ENCODE results near the gene USP6NL. TPM values are rescaled to one million over a fixed set of nuclear protein-coding genes. Genes with fewer than 3 reads are reported as not detected.

Gene USP6NL
- total RNA-seq, 1 donor from 2014 or later = 13.8 TPM

GRCh38 chr10:11563936-11564335 lies 47.5 kb downstream of the USP6NL start:
- H3K9me3 Mint-ChIP-seq (ENCODE audit: unreplicated experiment) = peaks cover 5% of the 10 kb centered on the region
- TF ChIP-seq, protein P1, sequence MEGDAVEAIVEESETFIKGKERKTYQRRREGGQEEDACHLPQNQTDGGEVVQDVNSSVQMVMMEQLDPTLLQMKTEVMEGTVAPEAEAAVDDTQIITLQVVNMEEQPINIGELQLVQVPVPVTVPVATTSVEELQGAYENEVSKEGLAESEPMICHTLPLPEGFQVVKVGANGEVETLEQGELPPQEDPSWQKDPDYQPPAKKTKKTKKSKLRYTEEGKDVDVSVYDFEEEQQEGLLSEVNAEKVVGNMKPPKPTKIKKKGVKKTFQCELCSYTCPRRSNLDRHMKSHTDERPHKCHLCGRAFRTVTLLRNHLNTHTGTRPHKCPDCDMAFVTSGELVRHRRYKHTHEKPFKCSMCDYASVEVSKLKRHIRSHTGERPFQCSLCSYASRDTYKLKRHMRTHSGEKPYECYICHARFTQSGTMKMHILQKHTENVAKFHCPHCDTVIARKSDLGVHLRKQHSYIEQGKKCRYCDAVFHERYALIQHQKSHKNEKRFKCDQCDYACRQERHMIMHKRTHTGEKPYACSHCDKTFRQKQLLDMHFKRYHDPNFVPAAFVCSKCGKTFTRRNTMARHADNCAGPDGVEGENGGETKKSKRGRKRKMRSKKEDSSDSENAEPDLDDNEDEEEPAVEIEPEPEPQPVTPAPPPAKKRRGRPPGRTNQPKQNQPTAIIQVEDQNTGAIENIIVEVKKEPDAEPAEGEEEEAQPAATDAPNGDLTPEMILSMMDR (IDR thresholded peaks at IDR 0.05) = no peak
- DNase-seq (ENCODE audit: extremely low spot score, unreplicated experiment) = no peak
- H3K27ac Mint-ChIP-seq (ENCODE audit: unreplicated experiment) = no peak overlapping the region
- H3K4me1 Mint-ChIP-seq (ENCODE audit: unreplicated experiment) = peaks cover 8% of the 10 kb centered on the region
- H3K27me3 Mint-ChIP-seq (ENCODE audit: unreplicated experiment) = no peaks in the 10 kb centered on the region
- H3K4me3 Mint-ChIP-seq (ENCODE audit: unreplicated experiment) = no peak overlapping the region
- H3K36me3 Mint-ChIP-seq (ENCODE audit: unreplicated experiment) = no peaks in the 10 kb centered on the region

DNA sequence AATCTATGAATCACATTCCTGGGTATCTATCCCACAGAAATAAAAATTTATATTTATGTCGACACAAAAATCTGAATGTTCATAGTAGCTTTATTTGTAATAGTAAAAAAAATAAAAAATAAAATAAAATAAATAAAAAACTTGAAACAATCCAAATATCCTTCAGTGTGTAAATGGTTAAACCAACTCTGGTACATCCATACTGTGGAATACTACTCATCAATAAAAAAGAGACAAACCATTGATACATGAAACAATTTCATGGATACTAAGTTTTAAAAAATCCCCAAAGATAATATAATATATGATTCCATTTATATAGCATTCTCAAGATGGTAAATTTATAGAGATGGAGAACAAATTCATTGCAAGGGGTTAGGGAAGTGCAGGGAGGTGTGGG lies 48.6 kb downstream of the USP6NL start:
- TF ChIP-seq, protein P1 (IDR thresholded peaks at IDR 0.05) = no peak
- Mint-ChIP-seq H3K9me3 (ENCODE audit: unreplicated experiment) (no peaks in the 10 kb centered on the region), H3K4me3 (ENCODE audit: unreplicated experiment) (no peak overlapping the region), H3K27ac (ENCODE audit: unreplicated experiment) (no peak overlapping the region), H3K4me1 (ENCODE audit: unreplicated experiment) (peaks cover 8% of the 10 kb centered on the region), H3K27me3 (ENCODE audit: unreplicated experiment) (no peaks in the 10 kb centered on the region), H3K36me3 (ENCODE audit: unreplicated experiment) (no peaks in the 10 kb centered on the region)
- no peak for DNase-seq (ENCODE audit: extremely low spot score, unreplicated experiment)

DNA sequence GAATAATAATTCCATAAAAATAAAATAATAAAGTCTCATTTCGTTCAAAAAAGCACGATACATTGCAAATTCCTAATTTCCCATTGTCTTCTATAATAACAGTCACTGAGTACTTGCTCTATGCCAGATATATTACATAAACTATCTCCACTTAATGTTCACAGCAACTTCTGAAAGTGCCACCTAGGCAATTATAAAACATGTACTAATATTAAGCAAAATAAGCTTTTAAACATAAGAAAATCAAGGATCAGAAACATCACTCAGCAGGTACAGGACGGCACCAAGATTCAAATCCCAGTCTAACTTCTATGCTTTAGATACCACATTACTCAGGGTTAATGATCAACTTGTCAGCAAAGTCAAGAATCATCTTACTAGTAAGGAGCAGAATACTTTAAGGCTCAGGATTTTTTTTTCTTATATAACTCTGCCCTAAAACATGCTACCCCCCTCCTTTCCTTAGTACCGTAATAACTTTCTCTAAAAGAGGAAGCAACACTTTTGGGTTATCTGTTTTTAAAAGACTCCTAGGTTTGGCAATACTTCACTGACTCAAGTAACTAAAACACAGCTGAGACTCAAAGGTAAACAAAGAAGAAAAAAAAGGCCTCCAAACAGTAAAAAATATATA lies 51.3 kb downstream of the USP6NL start:
- Mint-ChIP-seq H3K27ac (ENCODE audit: unreplicated experiment) (no peak overlapping the region), H3K4me3 (ENCODE audit: unreplicated experiment) (no peak overlapping the region), H3K4me1 (ENCODE audit: unreplicated experiment) (peaks cover 8% of the 10 kb centered on the region), H3K9me3 (ENCODE audit: unreplicated experiment) (peaks cover 13% of the 10 kb centered on the region), H3K27me3 (ENCODE audit: unreplicated experiment) (no peaks in the 10 kb centered on the region), H3K36me3 (ENCODE audit: unreplicated experiment) (peaks cover 7% of the 10 kb centered on the region)
- no peak for DNase-seq (ENCODE audit: extremely low spot score, unreplicated experiment)
- TF ChIP-seq, protein P1 (IDR thresholded peaks at IDR 0.05) = no peak

- H3K27ac Mint-ChIP-seq (ENCODE audit: unreplicated experiment) = no peak overlapping the region
- no peak overlapping the region for H3K4me3 Mint-ChIP-seq (ENCODE audit: unreplicated experiment)
- peaks cover 13% of the 10 kb centered on the region for H3K4me1 Mint-ChIP-seq (ENCODE audit: unreplicated experiment)
- H3K36me3 Mint-ChIP-seq (ENCODE audit: unreplicated experiment) = peaks cover 8% of the 10 kb centered on the region
- H3K27me3 Mint-ChIP-seq (ENCODE audit: unreplicated experiment) = no peaks in the 10 kb centered on the region
- TF ChIP-seq, protein P1 (IDR thresholded peaks at IDR 0.05) = no peak
- peaks cover 13% of the 10 kb centered on the region for H3K9me3 Mint-ChIP-seq (ENCODE audit: unreplicated experiment)
- no peak for DNase-seq (ENCODE audit: extremely low spot score, unreplicated experiment)
Observed at GRCh38 chr10:11557967-11558366, 53.5 kb downstream of the USP6NL start.

GRCh38 chr10:11557513-11557912 lies 53.9 kb downstream of the USP6NL start:
- no peak for DNase-seq (ENCODE audit: extremely low spot score, unreplicated experiment)
- H3K27me3 Mint-ChIP-seq (ENCODE audit: unreplicated experiment) = no peaks in the 10 kb centered on the region
- TF ChIP-seq, protein P1 (IDR thresholded peaks at IDR 0.05) = no peak
- H3K36me3 Mint-ChIP-seq (ENCODE audit: unreplicated experiment) = peaks cover 8% of the 10 kb centered on the region
- H3K27ac Mint-ChIP-seq (ENCODE audit: unreplicated experiment) = no peak overlapping the region
- peaks cover 13% of the 10 kb centered on the region for H3K9me3 Mint-ChIP-seq (ENCODE audit: unreplicated experiment)
- peaks cover 17% of the 10 kb centered on the region for H3K4me1 Mint-ChIP-seq (ENCODE audit: unreplicated experiment)
- no peak overlapping the region for H3K4me3 Mint-ChIP-seq (ENCODE audit: unreplicated experiment)

All from osteocyte (in vitro differentiated cells).